Large intestine (tissue), 3 donors: ENCODE data around the gene UGT1A5. TPM values are rescaled to one million over a fixed set of nuclear protein-coding genes. Genes with fewer than 3 reads are reported as not detected.

Experiments used
- DNase-seq, 2 donors: peaks; one replicate each; pipeline versions ENCODE4 v3.0.0 to v3.0.0-alpha.2; 2013
- H3K27ac ChIP-seq: one replicate; pipeline ENCODE4 v1.5.1; 2013; ENCODE audit warnings: low read length
- H3K27me3 ChIP-seq: 2 replicates; pipeline ENCODE4 v1.6.1; 2013; ENCODE audit warnings: low read length; ENCODE audit not compliant: control insufficient read depth, insufficient read depth
- H3K36me3 ChIP-seq: 2 replicates; pipeline ENCODE4 v1.6.1; 2013; ENCODE audit warnings: low read length; ENCODE audit not compliant: control insufficient read depth, insufficient read depth
- H3K4me1 ChIP-seq: one replicate; pipeline ENCODE4 v1.6.1; 2013; ENCODE audit warnings: low read length; ENCODE audit not compliant: control insufficient read depth, insufficient read depth
- H3K4me3 ChIP-seq: one replicate; pipeline ENCODE4 v1.5.1; 2013; ENCODE audit warnings: low read length
- H3K9me3 ChIP-seq: one replicate; pipeline ENCODE4 v1.6.1; 2013; ENCODE audit warnings: mild to moderate bottlenecking, low read depth, low read length, moderate library complexity; ENCODE audit not compliant: control insufficient read depth
- WGBS: methylation state at CpG from one replicate; pipeline ENCODE4 v1.1.5; 2013; ENCODE audit warnings: low lambda C conversion rate; ENCODE audit not compliant: insufficient coverage; 5-methylcytosine and 5-hydroxymethylcytosine counted together
- polyA plus RNA-seq: library from polyadenylated mRNA; unstranded; fragments of 120-200 nt; gene quantifications from one replicate; pipeline ENCODE4 v1.2.1, GENCODE V29; 2013

UGT1A5 gene
- polyA plus RNA-seq, 1 donor, result 0.15 TPM

GRCh38 chr2:233798335-233799086 is 85.8 kb downstream of the UGT1A5 start:
- no peak for DNase-seq
- Histone ChIP-seq H3K4me3 (no peak overlapping the region), H3K9me3 (no peaks in the 10 kb centered on the region), H3K4me1 (peaks cover 11% of the 10 kb centered on the region), H3K27ac (no peak overlapping the region), H3K27me3 (no peaks in the 10 kb centered on the region), H3K36me3 (no peaks in the 10 kb centered on the region)
- 70% methylated on average over 2 of the region's 14 CpGs for WGBS

- H3K36me3 ChIP-seq, result no peaks in the 10 kb centered on the region
- no peaks in the 10 kb centered on the region for H3K9me3 ChIP-seq
- H3K4me3 ChIP-seq, result no peak overlapping the region
- no CpG with 5 or more reads among the region's 7 CpGs for WGBS
- no peaks in the 10 kb centered on the region for H3K27me3 ChIP-seq
- no peak overlapping the region for H3K27ac ChIP-seq
- H3K4me1 ChIP-seq, result peaks cover 4% of the 10 kb centered on the region
- no peak for DNase-seq
Measured at GRCh38 chr2:233799087-233799665, 86.5 kb downstream of the UGT1A5 start.

- no peaks in the 10 kb centered on the region for H3K36me3 ChIP-seq
- H3K27ac ChIP-seq, result no peak overlapping the region
- no peaks in the 10 kb centered on the region for H3K27me3 ChIP-seq
- H3K4me3 ChIP-seq, result no peak overlapping the region
- DNase-seq, result no peak
- no CpG with 5 or more reads among the region's 5 CpGs for WGBS
- no peaks in the 10 kb centered on the region for H3K9me3 ChIP-seq
- no peaks in the 10 kb centered on the region for H3K4me1 ChIP-seq
Measured at GRCh38 chr2:233799716-233800115, 87.0 kb downstream of the UGT1A5 start.

- H3K27me3 ChIP-seq, result no peaks in the 10 kb centered on the region
- DNase-seq, result no peak
- 100% methylated on average over 1 of the region's 7 CpGs for WGBS
- H3K4me3 ChIP-seq, result no peak overlapping the region
- no peak overlapping the region for H3K27ac ChIP-seq
- no peaks in the 10 kb centered on the region for H3K36me3 ChIP-seq
- no peaks in the 10 kb centered on the region for H3K9me3 ChIP-seq
- H3K4me1 ChIP-seq, result no peaks in the 10 kb centered on the region
Measured at GRCh38 chr2:233800208-233800607, 87.5 kb downstream of the UGT1A5 start.

- Histone ChIP-seq H3K4me1 (no peaks in the 10 kb centered on the region), H3K27me3 (no peaks in the 10 kb centered on the region), H3K27ac (no peak overlapping the region), H3K4me3 (no peak overlapping the region), H3K36me3 (no peaks in the 10 kb centered on the region), H3K9me3 (no peaks in the 10 kb centered on the region)
- 90% methylated on average over 2 of the region's 9 CpGs for WGBS
- DNase-seq, result no peak
Measured at GRCh38 chr2:233801357-233802131, 88.8 kb downstream of the UGT1A5 start.

- no CpG with 5 or more reads among the region's 3 CpGs for WGBS
- H3K4me3 ChIP-seq, result no peak overlapping the region
- H3K9me3 ChIP-seq, result no peaks in the 10 kb centered on the region
- no peaks in the 10 kb centered on the region for H3K27me3 ChIP-seq
- H3K36me3 ChIP-seq, result no peaks in the 10 kb centered on the region
- no peak overlapping the region for H3K27ac ChIP-seq
- H3K4me1 ChIP-seq, result no peaks in the 10 kb centered on the region
- DNase-seq, result no peak
Measured at GRCh38 chr2:233802132-233802815, 89.6 kb downstream of the UGT1A5 start.

GRCh38 chr2:233803292-233803911 is 90.7 kb downstream of the UGT1A5 start:
- no CpG with 5 or more reads among the region's 2 CpGs for WGBS
- no peak for DNase-seq
- no peak overlapping the region for H3K4me3 ChIP-seq

GRCh38 chr2:233803994-233804393 is 91.3 kb downstream of the UGT1A5 start:
- Histone ChIP-seq H3K36me3 (no peaks in the 10 kb centered on the region), H3K4me3 (no peak overlapping the region), H3K27ac (no peak overlapping the region), H3K27me3 (no peaks in the 10 kb centered on the region), H3K9me3 (no peaks in the 10 kb centered on the region), H3K4me1 (no peaks in the 10 kb centered on the region)
- WGBS, result no CpG with 5 or more reads among the region's 8 CpGs
- no peak for DNase-seq

More at GRCh38 chr2:233803292-233803911, 90.7 kb downstream of the UGT1A5 start:
- no peaks in the 10 kb centered on the region for H3K9me3 ChIP-seq
- H3K4me1 ChIP-seq, result no peaks in the 10 kb centered on the region
- no peaks in the 10 kb centered on the region for H3K36me3 ChIP-seq
- H3K27me3 ChIP-seq, result no peaks in the 10 kb centered on the region
- no peak overlapping the region for H3K27ac ChIP-seq

GRCh38 chr2:233807215-233807865 is 94.6 kb downstream of the UGT1A5 start:
- H3K4me1 ChIP-seq, result no peaks in the 10 kb centered on the region
- H3K27ac ChIP-seq, result no peak overlapping the region
- no peak for DNase-seq
- 100% methylated on average over 1 of the region's 12 CpGs for WGBS
- H3K36me3 ChIP-seq, result no peaks in the 10 kb centered on the region
- H3K27me3 ChIP-seq, result no peaks in the 10 kb centered on the region
- no peak overlapping the region for H3K4me3 ChIP-seq
- H3K9me3 ChIP-seq, result no peaks in the 10 kb centered on the region
